Breast epithelium (tissue), 4 donors: ENCODE data around the gene PRF1. TPM values are rescaled to one million over a fixed set of nuclear protein-coding genes. Genes with fewer than 3 reads are reported as not detected.
"Not testable (repeated sequence)": the region's sequence is repeated elsewhere in the genome, so short reads cannot be mapped to it uniquely, and the experiment has no call there.

ENCODE experiments used
- DNase-seq, 2 donors: peaks; one replicate each; pipeline ENCODE4 v3.0.0-alpha.2; 2019; ENCODE audit warnings: low spot score in 2 of 2
- H3K27ac ChIP-seq, 2 donors: fragments of 200-600 bp; sonication (generic) in 1 of 2; one replicate each; pipeline ENCODE4 v1.5.1; 2016 to 2019; ENCODE audit warnings: mild to moderate bottlenecking in 1 of 2
- H3K27me3 ChIP-seq, 2 donors: fragments of 200-600 bp; sonication (generic) in 1 of 2; one replicate each; pipeline versions ENCODE4 v1.5.1 to v1.6.0; 2017 to 2019; ENCODE audit warnings: control low read depth in 1 of 2, mild to moderate bottlenecking in 1 of 2
- H3K36me3 ChIP-seq: fragments of 200-600 bp; one replicate; pipeline ENCODE4 v1.5.1; 2019
- H3K4me1 ChIP-seq, 2 donors: fragments of 200-600 bp; sonication (generic); one replicate each; pipeline ENCODE4 v1.5.1; 2016 to 2019; ENCODE audit warnings: control low read depth in 1 of 2
- H3K4me3 ChIP-seq, 3 donors: fragments of 200-600 bp; sonication (generic); 1 replicate in 2 of 3; 2 replicates in 1 of 3; pipeline ENCODE4 v1.5.1; 2016 to 2019; ENCODE audit warnings: mild to moderate bottlenecking in 3 of 3, moderate library complexity in 2 of 3
- H3K9me3 ChIP-seq, 2 donors: fragments of 200-600 bp; sonication (generic) in 1 of 2; one replicate each; pipeline ENCODE4 v1.5.1; 2016 to 2019; ENCODE audit warnings: control low read depth in 1 of 2
- POLR2A ChIP-seq: fragments of 450-650 bp; IDR thresholded peaks from one replicate; pipeline ENCODE4 v1.6.1; 2016; ENCODE audit warnings: antibody characterized with exemption, mild to moderate bottlenecking, moderate library complexity
- POLR2AphosphoS5 ChIP-seq, 3 donors: sonication (generic); formaldehyde crosslinking; IDR thresholded peaks; one replicate each; pipeline ENCODE4 v1.6.1; 2017; ENCODE audit warnings: antibody characterized with exemption in 3 of 3
- intact Hi-C: fragments of 100-400 bp; cut with DNase I; formaldehyde crosslinking; loops from one replicate; pipeline ENCODE4 v1.15.1; 2023; ENCODE audit warnings: low total_unique reads
- total RNA-seq, 3 donors: library from RNA; depleted of rRNA; stranded (reverse); fragments of >200 nt; gene quantifications; one replicate each; pipeline ENCODE4 v1.1.0, GENCODE V29; 2016
- TF ChIP-seq, protein P1 (sequence below), 3 donors: fragments of 450-650 bp; IDR thresholded peaks; one replicate each; pipeline ENCODE4 v1.5.1; 2016 to 2017; ENCODE audit warnings: antibody characterized with exemption in 3 of 3, mild to moderate bottlenecking in 3 of 3, moderate library complexity in 3 of 3

Gene PRF1
- total RNA-seq, 3 donors from 2014 or later, result 2.2 to 4.3 (median 2.2) TPM

GRCh38 chr10:70615784-70616522, 13.4 kb upstream of the PRF1 start:
- no peak for DNase-seq
- H3K9me3 ChIP-seq, result peaks cover 0 to 6% of the 10 kb centered on the region in 2 donors
- intact Hi-C loops, result no loop called here
- no peaks in the 10 kb centered on the region for H3K4me1 ChIP-seq
- no peaks in the 10 kb centered on the region for H3K36me3 ChIP-seq
- no peaks in the 10 kb centered on the region for H3K27me3 ChIP-seq
- H3K4me3 ChIP-seq, result no peak overlapping the region
- TF ChIP-seq POLR2A (no peak), POLR2AphosphoS5 (IDR thresholded peaks at IDR 0.05) (no peak)
- TF ChIP-seq, protein P1, sequence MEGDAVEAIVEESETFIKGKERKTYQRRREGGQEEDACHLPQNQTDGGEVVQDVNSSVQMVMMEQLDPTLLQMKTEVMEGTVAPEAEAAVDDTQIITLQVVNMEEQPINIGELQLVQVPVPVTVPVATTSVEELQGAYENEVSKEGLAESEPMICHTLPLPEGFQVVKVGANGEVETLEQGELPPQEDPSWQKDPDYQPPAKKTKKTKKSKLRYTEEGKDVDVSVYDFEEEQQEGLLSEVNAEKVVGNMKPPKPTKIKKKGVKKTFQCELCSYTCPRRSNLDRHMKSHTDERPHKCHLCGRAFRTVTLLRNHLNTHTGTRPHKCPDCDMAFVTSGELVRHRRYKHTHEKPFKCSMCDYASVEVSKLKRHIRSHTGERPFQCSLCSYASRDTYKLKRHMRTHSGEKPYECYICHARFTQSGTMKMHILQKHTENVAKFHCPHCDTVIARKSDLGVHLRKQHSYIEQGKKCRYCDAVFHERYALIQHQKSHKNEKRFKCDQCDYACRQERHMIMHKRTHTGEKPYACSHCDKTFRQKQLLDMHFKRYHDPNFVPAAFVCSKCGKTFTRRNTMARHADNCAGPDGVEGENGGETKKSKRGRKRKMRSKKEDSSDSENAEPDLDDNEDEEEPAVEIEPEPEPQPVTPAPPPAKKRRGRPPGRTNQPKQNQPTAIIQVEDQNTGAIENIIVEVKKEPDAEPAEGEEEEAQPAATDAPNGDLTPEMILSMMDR (IDR thresholded peaks at IDR 0.05), result no peak
- no peak overlapping the region for H3K27ac ChIP-seq

GRCh38 chr10:70615211-70615610, 12.7 kb upstream of the PRF1 start:
- TF ChIP-seq POLR2AphosphoS5 (IDR thresholded peaks at IDR 0.05) (no peak), POLR2A (no peak)
- TF ChIP-seq, protein P1 (IDR thresholded peaks at IDR 0.05), result no peak
- Histone ChIP-seq H3K4me1 (no peaks in the 10 kb centered on the region), H3K27ac (no peak overlapping the region), H3K36me3 (no peaks in the 10 kb centered on the region), H3K27me3 (no peaks in the 10 kb centered on the region), H3K9me3 (peaks cover 0 to 2% of the 10 kb centered on the region in 2 donors), H3K4me3 (no peak overlapping the region)
- intact Hi-C loops, result no loop called here
- DNase-seq, result no peak

DNA sequence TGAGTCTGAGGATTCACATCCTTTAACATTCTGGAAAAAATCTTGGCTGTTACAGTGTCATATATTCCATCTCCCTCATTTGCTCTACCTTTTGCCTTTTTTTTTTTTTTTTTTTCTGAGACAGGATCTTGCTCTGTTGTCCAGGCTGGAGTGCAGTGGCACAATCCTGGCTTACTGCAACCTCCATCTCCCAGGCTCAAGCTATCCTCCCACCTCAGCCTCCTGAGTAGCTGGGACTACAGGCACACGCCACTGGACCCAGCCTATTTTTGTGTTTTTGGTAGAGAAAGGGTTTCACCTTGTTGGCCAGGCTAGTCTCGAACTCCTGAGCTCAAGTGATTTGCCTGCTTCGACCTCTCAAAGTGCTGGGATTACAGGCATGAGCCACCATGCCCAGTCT, 11.8 kb upstream of the PRF1 start:
- H3K9me3 ChIP-seq, H3K27me3 ChIP-seq, H3K4me3 ChIP-seq, H3K27ac ChIP-seq, H3K4me1 ChIP-seq, intact Hi-C loops, H3K36me3 ChIP-seq, DNase-seq: not testable (repeated sequence)

DNA sequence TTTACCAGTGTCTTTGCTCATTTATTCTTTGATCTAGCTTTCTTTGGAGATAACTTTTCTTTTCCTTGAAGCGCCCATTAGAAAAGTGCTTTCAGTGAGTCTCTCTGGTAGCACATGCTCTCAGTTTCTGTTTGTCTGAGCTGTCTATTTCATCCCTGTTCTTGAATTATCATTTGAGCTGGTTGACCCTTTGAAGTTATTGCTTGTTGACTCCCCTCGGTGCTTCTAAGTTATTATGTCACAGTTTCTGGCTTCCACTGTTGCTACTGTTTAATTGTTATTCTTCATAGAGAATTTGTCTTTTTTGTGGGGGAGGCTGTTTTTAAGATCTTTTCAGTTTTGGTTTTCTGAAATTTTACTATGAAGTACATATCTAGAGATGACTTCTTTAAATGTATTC, 11.4 kb upstream of the PRF1 start:
- H3K4me1 ChIP-seq, result no peaks in the 10 kb centered on the region
- intact Hi-C loops, result no loop called here
- H3K4me3 ChIP-seq, result no peak overlapping the region
- H3K27me3 ChIP-seq, result no peaks in the 10 kb centered on the region
- H3K9me3 ChIP-seq, result no peaks in the 10 kb centered on the region
- H3K27ac ChIP-seq, result no peak overlapping the region
- DNase-seq, result no peak
- TF ChIP-seq, protein P1 (IDR thresholded peaks at IDR 0.05), result no peak
- no peak for TF ChIP-seq POLR2AphosphoS5 (IDR thresholded peaks at IDR 0.05)
- TF ChIP-seq POLR2A, result no peak
- H3K36me3 ChIP-seq, result no peaks in the 10 kb centered on the region

DNA sequence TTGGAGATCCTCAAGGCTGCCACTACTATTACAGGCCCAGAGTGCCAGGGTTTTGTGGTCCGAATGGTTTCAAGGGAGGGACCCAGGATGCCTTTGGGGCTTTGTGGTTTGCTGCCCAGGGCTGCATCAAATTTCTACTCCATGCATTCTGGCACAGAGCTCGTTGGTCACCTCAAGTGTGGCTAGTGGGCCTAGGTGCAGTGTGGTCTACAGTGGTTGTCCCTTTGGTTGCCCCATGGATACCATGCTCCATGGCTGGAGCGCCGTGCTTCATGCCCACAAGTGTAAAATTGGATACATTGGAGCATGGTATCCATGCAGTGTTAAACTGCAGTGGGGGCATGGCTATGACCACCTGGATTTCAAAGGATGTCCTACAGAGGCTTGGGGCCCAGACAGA, 5.4 kb upstream of the PRF1 start:
- Histone ChIP-seq H3K27ac (no peak overlapping the region), H3K36me3 (no peaks in the 10 kb centered on the region), H3K9me3 (no peaks in the 10 kb centered on the region), H3K4me1 (no peaks in the 10 kb centered on the region), H3K27me3 (no peaks in the 10 kb centered on the region), H3K4me3 (no peak overlapping the region)
- intact Hi-C loops, result no loop called here
- no peak for DNase-seq
- no peak for TF ChIP-seq POLR2AphosphoS5 (IDR thresholded peaks at IDR 0.05)
- TF ChIP-seq POLR2A, result no peak
- TF ChIP-seq, protein P1 (IDR thresholded peaks at IDR 0.05), result no peak
